HEK293 (cell line): ENCODE results near the gene TBC1D14.

ENCODE experiments used
- CTCF ChIP-seq: fragments of 450-650 bp; formaldehyde crosslinking; IDR thresholded peaks from 2 replicates; pipeline ENCODE4 v1.5.1; 2016; ENCODE audit warnings: missing biosample characterization, missing genetic modification characterization
- ELK4 ChIP-seq: IDR thresholded peaks from 2 replicates; pipeline ENCODE4 v1.6.1; 2011; ENCODE audit warnings: mild to moderate bottlenecking, low read depth, low read length, borderline replicate concordance
- MZF1 ChIP-seq: fragments of 450-650 bp; formaldehyde crosslinking; IDR thresholded peaks from 2 replicates; pipeline ENCODE4 v1.5.1; 2017; ENCODE audit warnings: missing biosample characterization, missing genetic modification characterization, borderline replicate concordance
- REST ChIP-seq: fragments of 450-650 bp; formaldehyde crosslinking; IDR thresholded peaks from 2 replicates; pipeline ENCODE4 v1.5.1; 2016; ENCODE audit warnings: missing biosample characterization, missing genetic modification characterization
- TCF7L2 ChIP-seq: IDR thresholded peaks from 2 replicates; pipeline ENCODE4 v1.6.1; 2011; ENCODE audit warnings: low read depth, mild to moderate bottlenecking, inconsistent platforms, low read length, moderate library complexity, borderline replicate concordance
- YY1 ChIP-seq: fragments of 450-650 bp; formaldehyde crosslinking; IDR thresholded peaks from 2 replicates; pipeline ENCODE4 v1.5.1; 2018; ENCODE audit warnings: missing biosample characterization, missing genetic modification characterization
- ZNF514 ChIP-seq: fragments of 450-650 bp; formaldehyde crosslinking; IDR thresholded peaks from 2 replicates; pipeline ENCODE4 v1.5.1; 2016; ENCODE audit warnings: missing biosample characterization, missing genetic modification characterization
- ZNF548 ChIP-seq: fragments of 450-650 bp; formaldehyde crosslinking; IDR thresholded peaks from 2 replicates; pipeline ENCODE4 v1.5.1; 2016; ENCODE audit warnings: missing biosample characterization, missing genetic modification characterization
- ZNF549 ChIP-seq: fragments of 450-650 bp; IDR thresholded peaks from 2 replicates; pipeline ENCODE4 v1.5.1; 2018; ENCODE audit warnings: missing biosample characterization, missing genetic modification characterization, mild to moderate bottlenecking, inconsistent platforms, moderate library complexity
- ZNF610 ChIP-seq: fragments of 450-650 bp; formaldehyde crosslinking; IDR thresholded peaks from 2 replicates; pipeline ENCODE4 v1.5.1; 2016; ENCODE audit warnings: missing biosample characterization, missing genetic modification characterization, borderline replicate concordance

- TF ChIP-seq ZNF549 (no peak), ZNF610 (tag by site-specific recombination) (no peak), CTCF (tag by site-specific recombination) (no peak), MZF1 (tag by site-specific recombination) (no peak), REST (tag by site-specific recombination) (no peak), YY1 (tag by site-specific recombination) (no peak), ZNF514 (no peak), TCF7L2 (no peak), ZNF548 (tag by site-specific recombination) (no peak), ELK4 (no peak)
Measured at GRCh38 chr4:7055111-7055989, 145.7 kb downstream of the TBC1D14 start.
